ENCODE measurements around the gene TTC21A. TPM values are rescaled to one million over a fixed set of nuclear protein-coding genes. Genes with fewer than 3 reads are reported as not detected.

Gene TTC21A
- total RNA-seq, 1 donor from 2014 or later: 12.3 TPM

DNA sequence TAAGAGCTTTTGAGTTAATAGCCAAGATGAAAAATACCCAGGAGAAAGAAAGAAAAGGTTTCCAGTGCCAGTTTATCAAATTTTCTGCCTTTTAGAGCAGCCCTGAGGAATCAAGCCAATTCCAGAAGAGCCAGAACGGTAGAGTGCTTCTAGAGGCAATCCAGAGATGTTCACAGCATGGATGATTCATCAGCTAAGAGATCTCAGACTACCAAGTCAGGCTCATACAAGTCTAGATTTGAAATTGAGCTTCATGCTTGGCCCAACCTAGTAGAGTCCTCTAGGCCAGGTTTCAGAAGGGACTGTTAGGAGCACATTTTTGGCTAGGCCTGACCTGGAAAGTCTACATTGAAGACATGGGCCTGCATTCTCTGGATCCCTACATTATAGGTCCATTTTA, 40.2 kb upstream of the TTC21A start:
- Mint-ChIP-seq H3K4me1 (no peaks in the 10 kb centered on the region), H3K36me3 (peaks cover 25% of the 10 kb centered on the region), H3K27ac (no peak overlapping the region), H3K27me3 (ENCODE audit: low read depth) (no peaks in the 10 kb centered on the region), H3K4me3 (no peak overlapping the region), H3K9me3 (no peaks in the 10 kb centered on the region)
- no peak for TF ChIP-seq CTCF (IDR thresholded peaks at IDR 0.05; ENCODE audit: unreplicated experiment)
- DNase-seq (ENCODE audit: low spot score in 2 of 2, unreplicated experiment in 2 of 2): no peak

DNA sequence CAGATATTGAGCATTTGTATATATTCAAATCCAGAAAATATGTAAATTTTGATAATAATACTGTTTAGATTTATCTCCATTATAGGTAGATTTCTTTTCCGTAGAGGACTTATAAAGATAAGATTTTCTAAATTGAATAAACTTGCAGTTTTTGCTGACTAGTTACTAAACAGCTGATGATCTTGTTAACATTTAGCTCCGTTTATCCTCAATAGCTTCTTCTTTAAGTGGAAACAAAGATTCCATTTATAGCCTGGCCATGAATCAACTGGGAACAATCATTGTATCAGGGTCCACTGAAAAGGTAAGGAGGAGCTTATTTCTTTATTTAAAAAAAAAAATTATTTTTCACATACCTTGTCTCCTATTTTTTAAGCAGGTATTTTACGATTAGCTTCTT, 38.9 kb upstream of the TTC21A start:
- H3K4me3 Mint-ChIP-seq: no peak overlapping the region
- TF ChIP-seq CTCF (IDR thresholded peaks at IDR 0.05; ENCODE audit: unreplicated experiment): no peak
- H3K27me3 Mint-ChIP-seq (ENCODE audit: low read depth): no peaks in the 10 kb centered on the region
- no peaks in the 10 kb centered on the region for H3K4me1 Mint-ChIP-seq
- no peaks in the 10 kb centered on the region for H3K9me3 Mint-ChIP-seq
- no peak overlapping the region for H3K27ac Mint-ChIP-seq
- peaks cover 37% of the 10 kb centered on the region for H3K36me3 Mint-ChIP-seq
- DNase-seq (ENCODE audit: low spot score in 2 of 2, unreplicated experiment in 2 of 2): no peak

- H3K27me3 Mint-ChIP-seq (ENCODE audit: low read depth): no peaks in the 10 kb centered on the region
- H3K9me3 Mint-ChIP-seq: no peaks in the 10 kb centered on the region
- peaks cover 65% of the 10 kb centered on the region for H3K36me3 Mint-ChIP-seq
Measured at GRCh38 chr3:39075910-39076309, 31.6 kb upstream of the TTC21A start.

DNA sequence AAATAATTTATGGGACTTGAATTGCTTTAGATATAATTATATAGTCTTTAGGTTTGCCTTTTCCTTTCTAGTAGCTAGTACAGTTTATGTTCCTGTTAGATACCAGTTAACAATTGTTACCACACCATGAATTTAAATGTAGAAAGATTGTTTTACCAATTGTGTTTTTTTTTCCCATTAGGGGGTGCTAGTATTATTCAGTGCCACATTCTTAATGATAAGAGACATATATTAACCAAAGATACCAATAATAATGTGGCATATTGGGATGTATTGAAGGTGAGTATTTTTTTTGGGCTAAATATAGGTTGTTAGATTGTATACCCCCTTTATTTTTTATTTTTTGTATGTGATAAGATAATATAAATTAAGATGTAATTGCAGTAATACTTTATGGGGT, 27.9 kb upstream of the TTC21A start:
- Mint-ChIP-seq H3K27me3 (ENCODE audit: low read depth) (no peaks in the 10 kb centered on the region), H3K9me3 (no peaks in the 10 kb centered on the region), H3K27ac (no peak overlapping the region), H3K36me3 (peaks cover 59% of the 10 kb centered on the region), H3K4me3 (no peak overlapping the region), H3K4me1 (no peaks in the 10 kb centered on the region)
- no peak for DNase-seq (ENCODE audit: low spot score in 2 of 2, unreplicated experiment in 2 of 2)
- TF ChIP-seq CTCF (IDR thresholded peaks at IDR 0.05; ENCODE audit: unreplicated experiment): no peak

More at GRCh38 chr3:39075910-39076309, 31.6 kb upstream of the TTC21A start:
- no peak for TF ChIP-seq CTCF (IDR thresholded peaks at IDR 0.05; ENCODE audit: unreplicated experiment)
- no peak for DNase-seq (ENCODE audit: low spot score in 2 of 2, unreplicated experiment in 2 of 2)
- no peak overlapping the region for H3K27ac Mint-ChIP-seq
- H3K4me3 Mint-ChIP-seq: no peak overlapping the region
- no peaks in the 10 kb centered on the region for H3K4me1 Mint-ChIP-seq

- no peak overlapping the region for H3K27ac Mint-ChIP-seq
- no peak for TF ChIP-seq CTCF (IDR thresholded peaks at IDR 0.05; ENCODE audit: unreplicated experiment)
- no peaks in the 10 kb centered on the region for H3K4me1 Mint-ChIP-seq
- DNase-seq (ENCODE audit: low spot score in 2 of 2, unreplicated experiment in 2 of 2): no peak
- H3K4me3 Mint-ChIP-seq: no peak overlapping the region
- peaks cover 56% of the 10 kb centered on the region for H3K36me3 Mint-ChIP-seq
- no peaks in the 10 kb centered on the region for H3K9me3 Mint-ChIP-seq
- H3K27me3 Mint-ChIP-seq (ENCODE audit: low read depth): no peaks in the 10 kb centered on the region
Measured at GRCh38 chr3:39080026-39080425, 27.5 kb upstream of the TTC21A start.

DNA sequence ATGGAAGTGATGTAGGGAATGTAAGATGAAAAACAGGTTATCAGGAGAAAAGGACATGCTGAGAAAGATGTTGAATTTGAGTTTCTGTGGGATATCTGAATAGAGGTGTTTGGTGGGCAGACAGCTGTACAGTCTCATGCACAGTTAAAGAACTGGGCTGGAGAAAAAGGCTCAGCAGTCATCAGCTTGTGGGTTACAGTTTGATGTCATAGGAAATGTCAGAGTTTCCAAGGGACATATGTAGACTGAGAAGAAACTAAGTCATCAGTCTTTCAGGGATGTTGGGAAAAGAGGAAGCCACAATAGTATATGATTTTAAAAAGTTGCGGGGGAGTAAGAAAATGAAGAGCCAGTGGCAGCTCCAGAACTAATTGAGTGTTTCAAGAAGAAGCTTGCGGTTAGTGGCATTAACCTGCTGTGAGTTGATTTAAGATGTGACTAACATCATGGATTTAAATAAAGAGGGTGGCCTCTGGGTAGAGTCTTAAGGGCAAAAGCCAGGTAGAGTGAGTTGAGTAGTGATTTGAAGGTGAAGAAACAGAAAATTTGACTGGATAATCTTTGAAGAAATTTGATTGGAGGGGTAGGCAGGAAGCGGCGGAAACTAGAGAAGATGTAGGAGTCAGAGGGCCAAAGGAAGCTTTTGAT, 24.7 kb upstream of the TTC21A start:
- H3K4me1 Mint-ChIP-seq: no peaks in the 10 kb centered on the region

More for the DNA sequence above, 24.7 kb upstream of the TTC21A start:
- H3K36me3 Mint-ChIP-seq: peaks cover 47% of the 10 kb centered on the region
- H3K9me3 Mint-ChIP-seq: no peaks in the 10 kb centered on the region
- H3K27me3 Mint-ChIP-seq (ENCODE audit: low read depth): no peaks in the 10 kb centered on the region
- TF ChIP-seq CTCF (IDR thresholded peaks at IDR 0.05; ENCODE audit: unreplicated experiment): no peak
- H3K27ac Mint-ChIP-seq: no peak overlapping the region
- H3K4me3 Mint-ChIP-seq: no peak overlapping the region
- DNase-seq (ENCODE audit: low spot score in 2 of 2, unreplicated experiment in 2 of 2): no peak
